DMS153 treated with DMSO at 0.1 percent for 48 hours (cell line): ENCODE results near the gene CNPY4.
A peak's percentile ranks its signal among the peaks of the same experiment; 100 is the strongest.

ENCODE experiments used
- DNase-seq: peaks from one replicate; lab custom pipeline; 2025; ENCODE audit not compliant: unreplicated experiment; lab: John Stamatoyannopoulos, UW

The CNPY4 gene

GRCh38 chr7:100119072-100119969 lies at the start of gene CNPY4, which contains the start of gene TAF6:
TSS of gene CNPY4 (plus strand) at chr7:100119634. CDS start at chr7:100119745, 111 bp downstream.
TSS of gene TAF6 (minus strand) at chr7:100119358. CDS start at chr7:100114209, 5,149 bp downstream.
- peak; percentile 93 for DNase-seq

- DNase-seq: no peak
Observed at GRCh38 chr7:100069991-100070390, 49.4 kb upstream of the CNPY4 start.

GRCh38 chr7:100071018-100071723 lies 48.3 kb upstream of the CNPY4 start:
- DNase-seq: no peak

- DNase-seq: no peak
Observed at GRCh38 chr7:100072462-100072861, 47.0 kb upstream of the CNPY4 start.

- no peak for DNase-seq
Observed at GRCh38 chr7:100074841-100075240, 44.6 kb upstream of the CNPY4 start.

GRCh38 chr7:100075418-100075817 lies 44.0 kb upstream of the CNPY4 start:
- no peak for DNase-seq

GRCh38 chr7:100077205-100077604 lies 42.2 kb upstream of the CNPY4 start:
- DNase-seq: no peak

- DNase-seq: no peak
Observed at GRCh38 chr7:100079024-100079560, 40.3 kb upstream of the CNPY4 start.

GRCh38 chr7:100080907-100081534 lies 38.4 kb upstream of the CNPY4 start:
- DNase-seq: peak; percentile 8

DNA sequence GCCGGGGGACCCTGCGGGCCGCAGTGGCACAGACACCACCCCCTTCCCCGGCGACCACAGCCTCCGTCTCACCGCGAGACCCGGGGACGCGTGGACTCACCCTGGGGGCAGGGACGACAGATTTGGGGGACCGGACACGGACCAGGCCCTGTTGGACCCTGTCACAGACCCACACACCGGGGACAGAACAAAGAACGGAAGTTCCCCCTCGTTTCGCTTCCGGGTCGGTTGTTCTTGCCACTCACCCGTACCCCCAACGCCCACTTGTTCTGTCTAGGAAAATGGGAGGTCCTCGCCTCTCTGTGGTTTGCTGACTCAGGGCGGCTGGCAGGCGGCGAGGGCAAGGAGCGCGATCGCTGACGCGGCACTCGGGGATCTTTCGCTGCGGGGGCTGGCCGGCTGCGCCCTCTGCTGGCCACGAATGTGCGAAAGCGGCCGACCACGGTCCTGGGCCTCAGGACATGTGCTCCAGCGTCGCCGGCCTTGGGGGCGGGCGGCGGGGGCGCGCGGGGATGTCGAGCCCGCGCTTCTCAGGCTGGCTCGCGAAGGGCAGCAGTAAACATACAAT lies 37.8 kb upstream of the CNPY4 start, which contains the start of gene ZNF3:
TSS of gene ZNF3 (minus strand) at position 189 of the 568 bp plus-strand sequence. CDS start 4,366 bp downstream, outside the sequence.
- peak; percentile 96 for DNase-seq

GRCh38 chr7:100082978-100083377 lies 36.5 kb upstream of the CNPY4 start:
- no peak for DNase-seq

DNA sequence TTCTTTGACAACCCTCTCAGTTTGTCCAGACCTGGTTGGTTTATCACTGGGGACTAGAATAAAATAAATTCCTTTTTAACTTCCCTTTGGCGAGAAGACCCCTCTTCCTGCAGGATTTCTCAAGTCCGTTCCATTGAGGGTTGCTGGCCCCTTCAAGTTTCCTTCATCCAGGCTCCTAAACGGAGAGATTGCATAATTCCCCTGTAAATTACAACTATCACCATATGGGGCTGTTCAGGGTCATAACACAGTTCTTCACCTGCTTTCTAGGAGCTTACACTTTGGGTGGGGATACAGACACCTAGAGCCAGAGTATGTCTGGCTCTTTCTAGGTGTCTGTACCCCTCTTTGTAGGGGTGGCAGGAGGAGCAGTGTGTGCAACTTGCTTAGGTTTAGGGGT lies 33.9 kb upstream of the CNPY4 start:
- no peak for DNase-seq

GRCh38 chr7:100087055-100087750 lies 32.2 kb upstream of the CNPY4 start:
- DNase-seq: no peak

DNA sequence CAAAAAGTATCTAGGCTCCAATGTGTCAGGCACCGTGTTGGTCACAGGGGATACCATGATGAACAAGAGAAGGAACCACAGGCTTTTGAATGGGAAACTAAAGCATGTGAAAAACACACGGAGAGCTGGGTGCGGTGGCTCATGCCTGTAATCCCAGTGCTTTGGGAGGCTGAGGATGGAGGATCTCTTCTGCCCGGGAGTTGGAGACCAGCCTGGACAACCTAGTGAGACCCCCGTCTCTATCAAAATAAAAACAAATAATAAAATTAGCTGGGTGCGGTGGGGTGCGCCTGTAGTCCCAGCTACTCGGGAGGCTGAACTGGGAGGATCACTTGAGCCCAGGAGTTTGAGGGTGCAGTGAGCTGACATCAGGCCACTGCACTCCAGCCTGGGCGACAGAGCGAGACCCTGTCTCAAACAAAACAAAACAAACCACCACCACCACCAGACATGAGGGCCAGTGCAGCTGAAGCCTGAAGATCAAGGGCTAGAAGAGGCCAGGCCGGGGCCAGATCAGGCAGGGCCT lies 31.3 kb upstream of the CNPY4 start:
- no peak for DNase-seq

GRCh38 chr7:100088621-100089457 lies 30.6 kb upstream of the CNPY4 start, which contains the start of gene COPS6:
TSS of gene COPS6 (plus strand) at chr7:100088969. CDS start at chr7:100088991, 22 bp downstream.
- peak; percentile 50 for DNase-seq

- no peak for DNase-seq
Observed at GRCh38 chr7:100089458-100090196, 29.8 kb upstream of the CNPY4 start.

DNA sequence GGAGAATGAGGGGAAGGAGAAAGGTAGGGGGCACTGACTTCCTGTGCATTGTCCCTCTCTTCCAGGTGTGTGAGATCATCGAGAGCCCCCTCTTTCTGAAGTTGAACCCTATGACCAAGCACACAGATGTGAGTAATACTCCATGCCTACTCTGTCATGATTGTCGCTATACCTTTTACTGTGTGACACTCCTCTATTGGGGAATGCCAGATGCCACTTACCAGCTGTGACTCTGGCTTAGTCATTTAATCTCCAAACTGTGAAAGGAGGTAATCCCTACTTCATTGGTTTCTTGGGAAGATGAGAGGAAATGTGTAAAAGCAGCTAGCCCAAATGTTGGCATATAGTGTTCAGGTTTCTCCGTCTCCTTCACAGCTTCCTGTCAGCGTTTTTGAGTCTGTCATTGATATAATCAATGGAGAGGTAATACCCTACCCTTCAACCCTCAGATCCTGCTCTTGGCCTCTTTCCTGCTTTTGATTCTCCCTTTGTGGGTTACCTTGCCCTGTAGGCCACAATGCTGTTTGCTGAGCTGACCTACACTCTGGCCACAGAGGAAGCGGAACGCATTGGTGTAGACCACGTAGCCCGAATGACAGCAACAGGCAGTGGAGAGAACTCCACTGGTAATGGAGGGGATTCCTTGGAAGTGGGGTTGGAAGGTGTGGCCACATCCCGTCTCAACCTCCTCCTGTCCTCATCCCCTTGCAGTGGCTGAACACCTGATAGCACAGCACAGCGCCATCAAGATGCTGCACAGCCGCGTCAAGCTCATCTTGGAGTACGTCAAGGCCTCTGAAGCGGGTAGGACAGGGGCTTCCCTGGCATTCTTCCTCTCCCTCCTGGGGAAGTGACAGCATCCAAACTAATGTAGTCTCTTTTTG lies 28.7 kb upstream of the CNPY4 start:
- DNase-seq: no peak
